NCI-H128 (cell line): ENCODE results near the gene SETD5.
"Not testable (repeated sequence)": the region's sequence is repeated elsewhere in the genome, so short reads cannot be mapped to it uniquely, and the experiment has no call there.

ENCODE experiments used
- DNase-seq: peaks from one replicate; lab custom pipeline; 2025; ENCODE audit not compliant: unreplicated experiment; lab: John Stamatoyannopoulos, UW

Gene SETD5

DNA sequence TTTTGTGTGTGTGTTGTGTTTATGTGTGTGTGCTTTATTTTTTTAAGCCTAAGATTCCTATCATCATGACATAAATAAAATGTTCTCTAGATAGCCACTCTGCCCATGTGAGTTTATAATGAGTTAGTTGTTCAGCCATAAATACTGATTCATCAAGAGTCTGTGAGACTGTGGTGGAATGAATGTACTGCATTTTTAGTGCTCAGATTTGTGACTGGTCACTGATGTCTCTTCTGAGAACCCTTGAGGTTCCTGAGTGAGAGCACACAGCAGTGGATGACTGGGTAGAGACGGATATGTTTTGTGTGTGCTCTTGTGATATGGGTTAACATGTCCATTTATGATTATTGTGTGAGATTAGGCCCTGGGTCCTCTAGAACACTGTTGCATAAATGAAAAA, 51.2 kb downstream of the SETD5 start:
- no peak for DNase-seq

DNA sequence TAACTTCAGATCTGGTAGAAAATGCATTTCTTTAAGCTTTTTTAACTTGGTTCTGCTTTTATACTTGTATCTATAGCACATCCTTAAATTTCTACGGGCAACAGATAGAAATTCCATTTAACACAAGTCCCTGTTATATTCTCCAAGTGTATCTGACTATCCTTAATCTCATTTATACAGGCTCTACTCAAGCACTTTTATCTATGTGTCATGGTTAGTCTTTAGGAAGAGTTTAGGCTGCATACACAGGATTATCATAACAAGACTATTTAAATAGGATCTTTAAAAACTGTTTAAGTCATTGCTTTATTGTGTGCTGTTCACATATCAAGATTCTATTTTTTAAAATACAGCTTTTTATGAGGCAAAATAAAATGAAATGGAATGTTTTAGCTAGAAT, 52.7 kb downstream of the SETD5 start:
- no peak for DNase-seq

DNA sequence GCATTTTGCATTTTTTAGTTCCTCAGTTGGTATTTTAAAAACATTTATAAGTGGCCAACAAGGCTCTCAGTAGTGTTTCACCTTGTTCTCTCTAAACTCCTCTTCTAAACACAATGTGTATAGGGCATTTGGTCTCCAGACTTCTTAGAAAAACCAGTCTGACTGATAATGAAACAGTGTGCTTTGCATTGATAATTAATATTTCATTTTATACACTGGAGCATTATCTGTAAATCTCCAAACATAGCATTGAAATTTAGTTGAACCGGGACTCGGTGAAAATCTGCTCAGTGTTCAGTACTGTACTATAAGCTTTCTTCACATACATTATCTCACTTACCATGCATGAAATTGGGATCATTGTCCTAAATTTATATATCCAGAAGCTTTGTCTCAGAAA, 53.6 kb downstream of the SETD5 start:
- DNase-seq, result no peak

DNA sequence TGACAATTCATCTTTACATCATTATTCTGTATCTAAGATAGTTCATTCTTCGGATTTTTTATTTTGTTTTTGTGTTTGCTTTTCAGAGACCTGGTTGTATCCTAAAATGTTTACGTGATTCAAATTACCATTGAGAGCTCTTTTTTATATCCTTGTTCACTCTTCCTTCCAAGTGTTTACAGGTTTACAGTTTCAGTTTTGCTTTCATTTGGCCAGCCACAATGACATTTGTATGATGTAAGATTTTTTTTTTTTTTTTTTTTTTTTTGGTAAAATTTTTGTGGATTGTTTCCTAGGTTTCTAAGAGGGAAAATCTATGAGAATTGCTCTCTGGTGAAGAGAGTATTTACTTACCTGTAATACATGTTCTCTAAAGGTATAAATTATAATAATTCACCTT, 55.0 kb downstream of the SETD5 start:
- DNase-seq, result no peak

DNA sequence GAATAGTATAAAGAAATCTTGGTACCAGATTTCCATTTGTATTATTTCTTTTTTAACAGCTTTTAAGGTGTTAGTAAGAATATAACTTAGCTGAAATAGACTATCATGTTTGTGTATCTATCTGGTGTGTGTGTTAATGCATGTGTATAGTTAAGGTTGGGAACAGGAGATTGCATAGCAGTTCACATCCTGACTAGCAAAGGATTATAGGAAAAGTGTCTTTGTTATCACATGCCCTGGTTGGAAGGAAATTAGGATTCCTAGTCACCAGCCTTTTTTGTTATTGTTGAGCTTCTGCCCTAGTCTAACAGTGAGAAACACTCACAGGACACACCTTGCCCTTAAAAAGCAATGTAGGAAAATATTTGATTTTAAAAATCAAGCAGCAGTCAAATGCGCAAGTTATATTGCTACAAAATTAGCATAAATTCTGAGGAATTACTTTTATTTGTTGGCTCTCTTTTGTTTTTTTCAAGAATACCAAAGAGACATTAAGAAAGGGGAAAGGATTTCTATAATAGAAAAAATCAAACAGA, 58.2 kb downstream of the SETD5 start:
- DNase-seq, result no peak

DNA sequence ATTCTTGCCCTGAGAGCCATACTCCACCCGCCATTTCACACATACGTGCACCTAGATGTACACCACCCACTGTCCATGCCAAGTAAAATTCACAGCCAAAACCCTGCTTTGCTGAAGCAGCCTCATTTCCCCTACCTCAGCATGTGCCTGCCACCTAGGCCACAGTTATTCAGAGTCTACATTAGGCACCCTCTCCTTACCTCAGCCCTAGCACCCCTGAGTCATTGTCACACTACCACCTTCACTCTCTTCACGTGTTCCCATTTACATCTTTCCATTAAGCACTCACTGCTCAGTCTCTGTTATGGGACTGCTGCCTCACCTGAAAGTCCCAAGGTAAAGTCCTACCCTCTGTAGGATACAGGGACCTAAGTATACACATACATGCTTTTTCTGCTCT, 70.0 kb downstream of the SETD5 start:
- no peak for DNase-seq

DNA sequence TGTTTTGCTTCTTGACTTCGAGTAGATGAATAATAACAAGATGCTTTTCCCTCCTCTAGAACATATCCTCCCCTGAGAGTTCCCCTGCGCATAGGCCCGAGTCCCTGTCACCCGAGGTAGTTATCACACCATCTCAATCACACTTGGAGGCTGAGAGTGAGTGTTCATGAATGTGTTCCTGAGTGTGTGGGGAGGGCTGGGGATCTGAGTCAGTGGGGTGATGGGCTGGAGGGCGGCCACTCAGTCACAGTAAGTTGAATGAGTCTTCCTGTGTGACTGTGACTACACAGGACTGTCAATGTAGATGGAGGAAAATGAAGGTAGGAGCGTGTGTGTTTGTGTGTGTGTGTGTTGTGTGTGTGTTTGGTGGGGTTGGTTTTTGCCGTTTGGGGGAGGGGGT, 71.0 kb downstream of the SETD5 start:
- no peak for DNase-seq

DNA sequence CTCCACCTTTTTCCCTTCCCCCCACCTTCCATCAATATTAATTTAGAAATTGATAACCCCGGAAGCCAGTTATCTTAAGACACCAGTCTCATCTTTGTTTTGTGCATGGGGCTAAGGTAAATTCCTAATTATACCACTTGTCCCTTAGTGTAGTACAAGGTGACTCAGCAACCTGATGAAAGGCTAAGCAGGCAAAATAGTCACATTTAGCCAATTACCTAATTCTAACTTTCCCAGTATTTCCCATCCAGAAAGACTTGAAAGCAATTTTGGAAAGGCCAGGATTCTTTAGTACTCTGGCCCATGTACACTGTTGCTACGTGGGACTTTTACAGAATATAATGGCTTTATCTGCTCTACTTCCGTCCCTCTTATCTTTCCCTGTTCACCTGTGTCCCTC, 72.6 kb downstream of the SETD5 start:
- DNase-seq, result no peak

DNA sequence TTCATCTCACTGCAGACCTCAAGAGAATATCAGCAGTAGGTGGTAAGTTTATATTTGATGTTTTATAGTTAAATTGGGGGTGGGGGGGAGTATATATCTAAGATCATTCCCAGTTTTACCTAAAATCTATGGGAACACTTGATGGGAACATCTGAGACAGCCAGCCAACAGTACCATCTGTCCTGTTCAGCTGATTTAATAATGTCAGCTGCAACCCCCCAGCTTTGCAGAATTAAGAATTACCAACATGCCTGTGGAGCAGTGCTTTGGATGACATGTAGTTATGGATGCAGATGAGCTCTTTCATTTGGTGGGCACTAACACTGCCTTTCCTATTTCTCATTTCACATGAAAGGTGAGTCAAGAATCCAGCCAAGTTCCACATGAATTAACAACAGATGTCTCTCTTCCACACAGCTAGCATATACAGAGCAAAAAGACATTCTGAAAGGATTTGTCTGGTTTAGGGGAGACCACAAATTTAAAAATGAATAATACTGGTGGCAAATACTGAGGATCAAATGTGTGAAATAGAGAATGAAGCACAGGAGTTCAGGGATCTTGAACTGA, 76.2 kb downstream of the SETD5 start:
- DNase-seq, result no peak

DNA sequence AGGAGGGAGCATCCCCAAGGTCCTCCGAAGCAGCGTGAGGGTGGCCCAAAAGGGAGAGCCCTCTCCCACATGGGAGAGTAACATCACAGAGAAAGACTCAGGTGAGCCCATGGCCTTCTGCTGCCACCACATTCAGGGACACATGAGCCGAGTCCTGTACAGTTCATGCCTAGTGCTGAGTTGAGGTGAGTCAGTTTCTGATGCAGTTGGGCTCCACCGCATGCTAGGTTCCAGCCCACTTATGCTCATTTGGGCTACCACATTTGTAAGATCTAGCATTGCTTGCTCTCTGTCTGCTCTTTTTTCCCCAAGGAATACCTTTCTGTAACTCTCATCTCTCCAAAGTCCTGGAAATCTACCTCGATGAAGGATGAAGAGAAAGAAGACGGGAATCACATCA, 77.1 kb downstream of the SETD5 start:
- DNase-seq, result no peak

DNA sequence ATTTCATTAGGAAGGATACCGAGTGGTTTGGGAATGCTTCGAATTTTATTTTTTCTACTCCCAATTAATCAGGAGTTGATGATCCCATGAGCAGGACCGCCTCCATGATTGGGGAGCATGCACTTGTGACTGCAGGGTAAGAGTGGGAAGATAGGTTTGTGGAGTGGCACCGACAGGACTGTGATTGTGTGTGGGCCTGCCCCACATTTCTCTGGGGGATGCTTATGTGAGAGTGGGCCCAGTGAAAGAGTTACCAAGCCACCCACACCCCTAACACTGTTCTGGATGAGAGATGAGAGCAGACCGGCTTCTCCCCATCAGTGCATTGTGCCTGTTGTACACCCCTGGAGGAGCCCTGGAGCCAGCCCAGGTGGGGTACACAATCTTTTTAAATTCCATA, 79.5 kb downstream of the SETD5 start:
- no peak for DNase-seq

DNA sequence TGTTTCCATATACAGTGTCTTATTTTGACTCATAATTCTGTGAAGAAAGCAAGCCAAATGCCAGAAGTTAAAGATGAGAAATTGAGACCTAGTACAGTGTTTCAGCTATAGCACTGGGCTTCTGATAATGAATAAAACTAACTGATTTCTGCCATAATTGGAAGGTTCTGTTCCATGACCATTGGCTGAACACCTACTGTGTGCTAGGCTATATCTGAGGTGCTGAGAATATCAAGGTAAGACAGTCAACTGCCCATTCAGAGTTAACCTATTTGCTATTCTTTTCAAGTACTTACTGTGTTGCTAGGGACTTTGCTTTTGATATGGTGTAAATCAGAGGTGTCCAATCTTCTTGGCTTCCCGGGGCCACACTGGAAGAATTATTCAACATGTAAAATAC, 82.8 kb downstream of the SETD5 start:
- DNase-seq, result no peak

DNA sequence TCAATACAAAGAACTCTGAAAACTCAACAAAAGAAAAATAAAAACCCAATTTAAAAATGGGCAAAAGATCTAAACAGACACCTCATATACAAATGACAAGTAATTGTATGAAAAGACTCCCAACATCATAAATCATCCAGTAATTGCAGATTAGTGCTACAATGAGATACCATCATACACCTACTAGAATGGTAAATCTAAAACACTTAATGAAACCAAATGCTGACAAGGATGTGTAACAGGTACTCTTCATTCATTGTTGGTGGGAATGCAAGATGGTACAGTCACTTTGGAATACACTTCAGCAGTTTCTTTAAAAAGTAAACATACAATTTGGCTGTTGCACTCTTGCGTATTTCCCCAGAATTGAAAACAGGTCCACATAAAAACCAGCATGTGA, 87.8 kb downstream of the SETD5 start:
- DNase-seq, result no peak

DNA sequence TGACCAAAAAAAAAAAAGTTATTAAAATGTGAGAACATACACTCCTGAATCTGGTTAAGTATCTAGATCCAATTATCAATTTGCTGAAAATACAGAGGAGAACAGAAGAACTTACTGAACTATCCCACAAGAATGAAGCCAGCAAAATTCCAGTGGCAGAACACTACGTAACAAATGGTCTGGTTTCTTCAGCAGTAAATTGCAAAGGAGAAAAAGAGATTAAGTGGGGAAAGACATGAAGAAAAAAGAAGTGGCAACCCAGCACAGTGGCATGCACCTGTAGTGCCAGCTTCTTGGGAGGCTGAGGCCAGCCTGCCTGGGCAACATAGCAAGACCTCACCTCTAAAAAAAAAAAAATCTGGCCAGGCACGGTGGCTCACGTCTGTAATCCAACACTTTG, 94.1 kb downstream of the SETD5 start:
- DNase-seq, result no peak

DNA sequence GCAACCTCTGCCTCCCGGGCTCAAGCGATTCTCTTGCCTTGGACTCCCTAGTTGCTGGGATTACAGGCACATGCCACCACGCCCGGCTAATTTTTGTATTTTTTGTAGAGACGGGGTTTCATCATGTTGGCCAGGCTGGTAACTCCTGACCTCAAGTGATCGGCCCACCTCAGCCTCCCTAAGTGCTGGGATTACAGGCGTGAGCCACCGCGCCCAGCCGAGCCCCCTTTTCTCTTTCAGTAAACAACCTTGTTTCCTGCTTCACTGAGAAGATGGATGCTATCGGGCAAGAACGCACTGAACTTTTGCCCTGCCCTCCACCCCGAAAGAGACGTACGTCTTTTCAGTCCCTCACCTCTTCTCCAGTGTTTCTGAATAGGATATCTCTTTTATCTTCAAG, 96.6 kb downstream of the SETD5 start:
- DNase-seq, result not testable (repeated sequence)

DNA sequence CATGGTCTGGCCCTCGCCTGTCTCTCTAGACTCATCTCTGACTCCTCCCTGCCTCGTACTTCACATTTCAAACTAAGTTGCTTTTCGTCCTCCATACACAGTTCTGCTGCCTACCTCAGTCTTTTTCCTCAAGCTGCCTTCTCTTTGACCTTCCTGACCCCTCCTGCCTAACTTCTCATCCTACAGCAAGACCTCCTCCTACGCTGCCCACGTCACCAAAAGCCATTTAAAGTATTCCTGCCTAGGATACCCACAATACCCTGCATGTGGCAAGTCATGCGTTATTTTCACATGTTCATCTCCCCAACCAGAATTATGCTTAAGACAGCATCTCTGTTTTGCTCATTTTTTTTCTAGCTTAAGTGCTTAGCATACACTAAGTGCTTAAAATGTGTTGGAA, 99.5 kb downstream of the SETD5 start:
- DNase-seq, result no peak

DNA sequence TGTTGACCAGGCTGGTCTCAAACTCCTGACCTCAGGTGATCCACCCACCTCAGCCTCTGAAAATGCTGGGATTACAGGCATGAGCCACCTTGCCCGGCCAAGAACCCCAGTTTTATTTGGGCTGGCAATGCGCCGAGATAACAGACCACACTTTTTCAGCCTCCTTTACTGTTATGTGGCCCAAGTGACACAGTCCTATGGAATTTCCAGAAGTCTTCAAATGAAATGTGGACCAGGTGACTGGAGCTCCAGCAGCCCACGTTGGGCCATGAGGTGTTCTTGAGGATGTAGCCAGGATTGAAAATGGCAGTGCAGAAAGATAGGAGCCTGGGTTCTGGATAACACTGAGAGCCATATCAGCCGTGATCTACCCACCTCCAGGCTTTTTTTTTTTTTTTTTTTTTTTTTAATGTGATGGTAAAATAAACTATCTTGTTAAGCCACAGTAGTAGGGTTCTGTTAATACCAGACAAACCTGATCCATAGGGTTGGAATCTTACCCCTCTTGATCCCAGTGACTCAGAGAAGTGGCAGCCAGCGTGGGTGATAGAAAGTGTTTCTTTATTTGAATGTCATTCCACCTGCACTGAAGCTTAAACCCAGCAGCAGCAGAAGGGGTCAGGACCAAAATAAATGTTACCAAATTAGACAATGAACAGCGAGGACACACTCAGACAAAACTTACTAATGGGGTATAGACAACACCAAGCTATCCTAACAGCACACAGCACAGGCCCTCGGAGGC, 100.6 kb downstream of the SETD5 start:
- no peak for DNase-seq

DNA sequence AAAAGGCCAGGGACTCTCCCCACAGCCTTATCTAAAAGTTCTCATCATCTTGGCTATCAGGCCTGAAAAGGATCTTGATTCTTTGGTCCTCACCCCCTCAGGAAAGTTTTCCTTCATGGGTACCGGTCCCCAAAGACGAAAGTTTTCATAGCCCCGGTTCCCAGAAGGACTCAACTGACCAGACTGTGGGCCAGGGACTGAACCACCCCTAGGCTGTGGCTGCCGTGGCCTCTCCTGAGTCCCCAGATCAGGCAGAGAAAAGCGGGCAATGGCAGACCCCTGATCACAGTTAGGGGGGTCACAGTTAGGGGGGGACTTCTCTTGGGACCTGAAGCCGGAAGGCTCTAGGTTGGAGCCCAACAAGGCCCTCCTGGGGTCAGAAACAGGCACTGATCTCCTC, 101.4 kb downstream of the SETD5 start:
- no peak for DNase-seq

DNA sequence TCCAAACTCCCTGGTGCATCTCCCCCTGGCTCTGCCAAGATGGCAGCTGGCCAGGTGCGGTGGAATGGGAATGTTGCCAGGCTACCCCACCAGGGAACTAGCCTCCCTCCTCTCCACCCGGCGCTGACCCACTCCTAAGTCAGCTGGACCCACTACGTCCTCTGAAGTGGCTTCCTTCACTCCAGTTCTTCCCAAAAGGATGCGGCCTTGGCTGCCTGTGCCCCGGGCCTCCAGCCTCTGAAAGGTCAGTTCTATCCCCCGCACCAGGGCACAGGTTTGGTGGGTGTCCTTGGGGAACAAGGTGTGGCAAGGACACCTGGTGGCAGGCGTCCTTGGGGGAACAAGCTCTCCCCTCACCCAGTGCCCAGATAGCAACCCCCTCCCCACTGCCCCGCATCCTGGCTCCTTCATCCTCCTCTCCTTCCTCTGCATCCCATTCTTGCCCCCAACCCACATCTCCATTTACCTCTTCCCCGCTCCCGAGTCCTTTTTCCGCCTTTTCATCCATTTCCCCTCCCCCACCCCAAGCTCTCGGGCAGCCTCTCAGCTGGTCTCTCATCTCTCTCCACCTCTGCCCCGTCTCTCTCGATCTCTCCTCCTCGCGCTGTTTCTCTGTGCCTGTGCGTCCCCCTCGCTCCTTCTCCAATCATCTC, 102.2 kb downstream of the SETD5 start:
- DNase-seq, result no peak

DNA sequence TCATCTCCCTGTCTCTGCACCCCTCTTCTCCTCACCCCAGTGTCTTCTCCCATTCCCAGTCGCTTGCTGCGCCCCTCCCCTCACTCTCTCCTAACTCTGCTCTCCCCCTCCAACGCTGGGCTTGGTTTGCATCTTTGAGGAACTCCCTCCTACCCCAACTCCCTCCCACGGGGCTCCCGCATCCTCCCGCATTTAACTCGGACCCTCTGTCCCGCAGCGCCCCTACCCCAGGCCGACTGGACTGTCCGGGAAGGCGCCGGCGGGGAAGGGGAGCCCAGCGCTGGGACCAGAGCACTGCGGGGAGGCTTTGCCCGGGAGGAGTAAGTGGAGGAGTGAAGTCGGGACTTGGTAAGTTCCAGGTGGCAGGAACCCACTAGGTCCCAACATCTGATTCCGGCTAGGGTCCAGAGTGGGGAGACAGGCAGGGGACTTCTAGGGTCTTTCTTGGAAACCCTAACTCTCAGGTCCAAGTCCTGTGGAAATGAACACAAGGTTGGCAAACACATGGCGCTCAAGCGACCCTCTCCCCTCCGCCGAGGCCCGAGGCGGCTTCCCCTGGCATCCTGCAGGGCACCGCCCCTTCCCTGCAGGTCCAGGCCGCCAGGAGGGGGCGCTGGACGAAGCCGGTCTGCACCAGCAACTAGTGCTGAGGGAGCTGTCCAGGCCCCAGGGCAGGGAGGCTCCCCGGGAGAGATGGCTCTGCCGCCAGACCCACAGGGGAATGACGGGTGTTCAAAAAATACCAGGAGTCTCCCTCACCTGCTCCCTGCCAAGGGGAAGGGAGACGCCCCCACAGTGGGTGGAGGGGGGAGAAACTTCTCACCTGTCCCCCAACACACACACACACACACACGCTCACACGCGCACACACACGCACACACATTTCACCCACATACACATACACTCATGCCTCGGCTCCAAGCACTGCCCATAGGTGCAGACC, 103.0 kb downstream of the SETD5 start:
- DNase-seq, result no peak

DNA sequence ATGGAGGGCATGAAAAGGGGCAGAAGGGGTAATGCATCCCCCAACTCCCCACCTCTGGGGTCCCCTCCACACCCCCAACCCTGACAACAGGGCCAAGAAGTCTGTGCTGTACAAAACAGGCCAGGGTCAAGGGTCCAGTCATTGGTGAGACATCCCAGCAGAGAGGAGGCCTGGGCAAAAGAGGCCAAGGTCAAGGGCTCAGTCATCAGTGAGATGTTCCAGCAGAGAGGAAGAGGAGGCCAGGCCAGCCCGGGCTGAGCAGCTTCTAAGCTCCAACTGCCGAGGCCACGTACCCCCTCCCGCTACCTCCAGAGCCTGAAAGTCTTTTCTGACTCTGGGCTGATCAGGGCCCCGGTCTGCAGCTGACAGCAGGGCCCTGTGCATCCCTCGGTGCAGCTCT, 103.8 kb downstream of the SETD5 start:
- DNase-seq, result no peak
